A673 (cell line): Measurements from ENCODE around the gene YWHAG. TPM values are rescaled to one million over a fixed set of nuclear protein-coding genes. Genes with fewer than 3 reads are reported as not detected.
"Not testable (repeated sequence)": the region's sequence is repeated elsewhere in the genome, so short reads cannot be mapped to it uniquely, and the experiment has no call there.

Experiments used
- BruUV-seq: library from RNA; stranded (reverse); fragments of 400-500 nt; replicated peaks from 2 replicates; lab custom pipeline; 2021; lab: Mats Ljungman, UMichigan
- CTCF ChIA-PET: fragments of 300-600 bp; sonication (Branson Sonifier 250); formaldehyde crosslinking; loops from one replicate; lab custom pipeline; 2022; ENCODE audit warnings: antibody characterized with exemption; lab: Charles Lee
- POLR2A ChIA-PET: fragments of 300-600 bp; sonication (Branson Sonifier 250); formaldehyde crosslinking; loops from one replicate; lab custom pipeline; 2022; ENCODE audit warnings: antibody characterized with exemption; ENCODE audit not compliant: low non-redundant PET; lab: Charles Lee
- DNase-seq: peaks from one replicate; pipeline ENCODE4 v3.0.0-alpha.2; 2015; ENCODE audit warnings: low spot score
- H3K27ac ChIP-seq: fragments of 200-600 bp; sonication (generic); 2 replicates; pipeline ENCODE4 v1.5.1; 2016; ENCODE audit warnings: mixed run types, low read depth, mild to moderate bottlenecking, mixed read lengths, antibody characterized with exemption, low read length; ENCODE audit not compliant: poor library complexity, severe bottlenecking
- H3K27me3 ChIP-seq: fragments of 200-600 bp; sonication (generic); replicated peaks from 2 replicates; pipeline ENCODE4 v1.6.1; 2017; ENCODE audit warnings: mixed run types, low read depth, mild to moderate bottlenecking, mixed read lengths, antibody characterized with exemption, low read length; ENCODE audit not compliant: insufficient read depth, poor library complexity
- H3K36me3 ChIP-seq: fragments of 200-600 bp; sonication (generic); 2 replicates; pipeline ENCODE4 v1.6.1; 2016; ENCODE audit warnings: mixed run types, mild to moderate bottlenecking, mixed read lengths, antibody characterized with exemption, low read length; ENCODE audit not compliant: insufficient read depth, poor library complexity, severe bottlenecking
- H3K4me1 ChIP-seq: fragments of 200-600 bp; sonication (generic); 2 replicates; pipeline ENCODE4 v1.6.1; 2017; ENCODE audit warnings: mixed run types, mild to moderate bottlenecking, mixed read lengths, antibody characterized with exemption, low read length; ENCODE audit not compliant: insufficient read depth, poor library complexity, severe bottlenecking
- H3K4me3 ChIP-seq: fragments of 200-600 bp; sonication (generic); 2 replicates; pipeline ENCODE4 v1.5.1; 2016; ENCODE audit warnings: low read depth, mixed run types, mild to moderate bottlenecking, mixed read lengths, low read length; ENCODE audit not compliant: poor library complexity, severe bottlenecking
- H3K9me3 ChIP-seq: fragments of 200-600 bp; sonication (generic); 2 replicates; pipeline ENCODE4 v1.6.1; 2016; ENCODE audit warnings: mixed run types, low read depth, mild to moderate bottlenecking, mixed read lengths, antibody characterized with exemption, low read length; ENCODE audit not compliant: poor library complexity, severe bottlenecking
- EZH2 ChIP-seq: fragments of 200-600 bp; sonication (generic); IDR thresholded peaks from 2 replicates; pipeline ENCODE4 v1.6.1; 2017; ENCODE audit warnings: borderline replicate concordance, low read depth, mild to moderate bottlenecking, mixed read lengths, antibody characterized with exemption, low read length; ENCODE audit not compliant: poor library complexity, severe bottlenecking
- intact Hi-C: fragments of 100-400 bp; cut with micrococcal nuclease; formaldehyde crosslinking; loops from one replicate; pipeline ENCODE4 v1.10.0; 2022; ENCODE audit not compliant: unreplicated experiment
- total RNA-seq: library from RNA; stranded (reverse); gene quantifications from 2 replicates; pipeline ENCODE4 v1.2.3, GENCODE V29; 2021
- TF ChIP-seq, protein P1 (sequence below): fragments of 300-800, 200-600 bp; sonication (generic); conservative IDR thresholded peaks from 2 replicates; pipeline ENCODE4 v1.5.1; 2017; ENCODE audit warnings: low read depth, mild to moderate bottlenecking, antibody characterized with exemption, low read length, moderate library complexity, mixed read lengths

YWHAG gene
- total RNA-seq, 1 experiment from 2014 or later, result 249 TPM

DNA sequence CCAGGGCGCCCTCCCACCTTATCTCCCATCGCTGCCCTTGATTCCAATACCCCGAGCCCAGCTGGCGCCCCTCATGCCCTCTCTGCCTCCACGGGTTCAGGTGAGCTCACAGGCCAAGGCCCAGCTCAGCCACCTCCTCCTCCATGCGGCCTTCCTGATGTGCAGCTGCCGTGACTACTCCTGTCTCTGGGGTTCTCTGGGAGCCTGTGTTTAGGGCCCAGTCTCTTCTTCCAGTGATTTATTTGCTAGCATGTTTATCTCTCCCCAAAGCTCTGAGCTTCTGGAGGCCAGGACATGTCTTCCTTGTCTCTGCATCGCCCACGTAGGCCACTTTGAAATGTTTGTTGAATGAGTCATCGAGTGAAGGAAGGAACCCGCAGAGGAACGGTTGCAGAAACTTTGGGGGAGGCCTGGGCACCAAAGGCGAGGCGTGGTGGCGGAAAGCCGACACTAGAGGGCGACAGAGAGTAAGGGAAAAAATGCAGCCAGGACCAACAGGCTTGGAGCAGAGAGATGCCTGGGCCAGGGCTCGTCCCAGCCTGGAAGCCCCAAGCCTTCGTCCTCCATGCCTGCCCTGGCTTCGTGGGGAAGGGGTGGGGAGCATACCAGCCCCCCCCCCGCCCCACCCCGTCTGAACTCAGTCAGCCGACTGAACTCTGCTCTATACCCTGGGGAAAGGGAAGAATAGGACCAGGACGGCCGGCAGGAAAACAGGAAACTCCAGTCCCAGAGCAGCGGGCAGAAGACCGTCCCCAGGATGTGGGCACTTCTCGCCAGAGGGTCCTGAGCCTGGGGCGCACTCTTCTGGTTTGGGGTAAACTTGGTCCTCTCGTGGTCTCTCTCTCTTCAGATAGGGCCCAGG is 67.2 kb downstream of the YWHAG start:
- Histone ChIP-seq H3K36me3 (no peaks in the 10 kb centered on the region), H3K4me1 (peaks cover 29% of the 10 kb centered on the region), H3K27ac (peak overlapping the region; percentile 82), H3K27me3 (no peaks in the 10 kb centered on the region), H3K9me3 (no peaks in the 10 kb centered on the region), H3K4me3 (peak overlapping the region; percentile 32)
- intact Hi-C loops, result loop anchor here (1.0 kb wide), 1 partner anchor 23 kb away; no protein-coding TSS in a partner anchor
- CTCF ChIA-PET, result interaction anchor here (0.7 to 1.9 kb wide), 7 partner anchors 9 to 114 kb away, joined by 3 to 17 read pairs (median 4); partner anchors contain the start of gene HSPB1
- POLR2A ChIA-PET, result no interaction called here
- peak; percentile 97 for DNase-seq
- BruUV-seq, result no TSS peak
- TF ChIP-seq, protein P1, sequence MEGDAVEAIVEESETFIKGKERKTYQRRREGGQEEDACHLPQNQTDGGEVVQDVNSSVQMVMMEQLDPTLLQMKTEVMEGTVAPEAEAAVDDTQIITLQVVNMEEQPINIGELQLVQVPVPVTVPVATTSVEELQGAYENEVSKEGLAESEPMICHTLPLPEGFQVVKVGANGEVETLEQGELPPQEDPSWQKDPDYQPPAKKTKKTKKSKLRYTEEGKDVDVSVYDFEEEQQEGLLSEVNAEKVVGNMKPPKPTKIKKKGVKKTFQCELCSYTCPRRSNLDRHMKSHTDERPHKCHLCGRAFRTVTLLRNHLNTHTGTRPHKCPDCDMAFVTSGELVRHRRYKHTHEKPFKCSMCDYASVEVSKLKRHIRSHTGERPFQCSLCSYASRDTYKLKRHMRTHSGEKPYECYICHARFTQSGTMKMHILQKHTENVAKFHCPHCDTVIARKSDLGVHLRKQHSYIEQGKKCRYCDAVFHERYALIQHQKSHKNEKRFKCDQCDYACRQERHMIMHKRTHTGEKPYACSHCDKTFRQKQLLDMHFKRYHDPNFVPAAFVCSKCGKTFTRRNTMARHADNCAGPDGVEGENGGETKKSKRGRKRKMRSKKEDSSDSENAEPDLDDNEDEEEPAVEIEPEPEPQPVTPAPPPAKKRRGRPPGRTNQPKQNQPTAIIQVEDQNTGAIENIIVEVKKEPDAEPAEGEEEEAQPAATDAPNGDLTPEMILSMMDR, result peak; percentile 98
- no peak for TF ChIP-seq EZH2

DNA sequence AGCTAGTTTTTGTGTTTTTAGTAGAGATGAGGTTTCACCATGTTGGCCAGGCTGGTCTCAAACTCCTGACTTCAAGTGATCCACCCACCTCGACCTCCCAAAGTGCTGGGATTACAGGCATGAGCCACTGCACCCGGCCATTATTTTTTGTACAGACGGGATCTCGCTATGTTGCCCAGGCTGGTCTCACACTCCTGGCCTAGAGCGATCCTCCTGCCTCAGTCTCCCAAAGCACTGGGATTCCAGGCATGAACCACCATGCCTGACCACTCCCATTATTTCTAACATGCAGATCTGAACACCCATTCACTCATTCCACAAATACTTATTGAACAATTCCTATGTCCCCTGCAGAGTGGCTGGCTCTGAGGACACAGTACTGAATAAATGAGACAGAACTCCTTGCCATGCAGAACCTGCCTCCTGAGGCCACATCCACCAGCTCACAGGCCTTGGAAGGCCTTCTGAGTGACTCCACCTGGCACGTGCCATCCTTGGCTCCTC is 67.9 kb downstream of the YWHAG start:
- CTCF ChIA-PET, result interaction anchor here (0.9 to 1.9 kb wide), 4 partner anchors 9 to 113 kb away, joined by 3 to 12 read pairs (median 6); no protein-coding TSS in a partner anchor
- H3K9me3 ChIP-seq, BruUV-seq, H3K4me3 ChIP-seq, DNase-seq, H3K36me3 ChIP-seq, POLR2A ChIA-PET, H3K27me3 ChIP-seq: not testable (repeated sequence)
- Histone ChIP-seq H3K4me1 (peaks cover 29% of the 10 kb centered on the region), H3K27ac (peak overlapping the region; percentile 82)
- intact Hi-C loops, result loop anchor here (1.0 kb wide), 1 partner anchor 23 kb away; no protein-coding TSS in a partner anchor

DNA sequence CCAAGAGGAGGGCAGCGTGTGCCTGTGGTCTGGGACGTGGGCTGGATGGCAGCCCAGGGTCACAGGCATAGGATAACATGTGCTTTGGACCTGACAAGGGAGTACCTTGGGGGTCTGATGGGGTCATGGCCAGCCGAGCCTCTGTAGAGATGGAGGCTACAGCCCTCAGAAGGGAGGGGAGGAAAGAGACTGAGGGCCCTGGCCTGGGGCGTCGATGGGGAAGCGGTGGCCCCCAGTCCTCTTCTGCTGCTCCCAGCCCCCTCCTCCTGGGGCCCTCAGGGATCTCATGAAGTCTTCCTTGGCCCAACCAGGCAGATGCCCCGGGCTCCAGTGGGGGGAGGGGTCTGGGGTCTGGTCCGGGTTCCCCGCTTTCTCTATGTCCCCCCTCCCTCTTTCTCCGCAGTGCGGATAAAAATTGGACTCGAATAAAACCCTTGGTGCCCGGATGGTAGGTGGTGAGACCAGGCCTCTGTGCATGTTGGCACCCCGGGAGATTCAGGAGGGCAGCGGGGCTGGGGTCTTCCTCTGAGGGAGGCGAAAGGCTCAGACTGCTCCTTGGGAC is 71.9 kb downstream of the YWHAG start:
- intact Hi-C loops, result no loop called here
- Histone ChIP-seq H3K27me3 (peaks cover 4% of the 10 kb centered on the region), H3K36me3 (no peaks in the 10 kb centered on the region), H3K9me3 (no peaks in the 10 kb centered on the region), H3K4me3 (no peak overlapping the region), H3K4me1 (peaks cover 11% of the 10 kb centered on the region), H3K27ac (no peak overlapping the region)
- ChIA-PET CTCF (no interaction called here), POLR2A (no interaction called here)
- no peak for DNase-seq
- TF ChIP-seq EZH2, result no peak
- TF ChIP-seq, protein P1, result no peak
- no TSS peak for BruUV-seq
